HG03064 (cell line): ENCODE measurements around the gene ELAVL3.
A peak's percentile ranks its signal among the peaks of the same experiment; 100 is the strongest.
"Not testable (repeated sequence)": the region's sequence is repeated elsewhere in the genome, so short reads cannot be mapped to it uniquely, and the experiment has no call there.

ENCODE experiments used
- ATAC-seq: cut with Tn5 transposase; IDR thresholded peaks from one replicate; pipeline ENCODE4 v1.9.1; 2021; ENCODE audit warnings: low read depth; ENCODE audit not compliant: unreplicated experiment

Gene ELAVL3

DNA sequence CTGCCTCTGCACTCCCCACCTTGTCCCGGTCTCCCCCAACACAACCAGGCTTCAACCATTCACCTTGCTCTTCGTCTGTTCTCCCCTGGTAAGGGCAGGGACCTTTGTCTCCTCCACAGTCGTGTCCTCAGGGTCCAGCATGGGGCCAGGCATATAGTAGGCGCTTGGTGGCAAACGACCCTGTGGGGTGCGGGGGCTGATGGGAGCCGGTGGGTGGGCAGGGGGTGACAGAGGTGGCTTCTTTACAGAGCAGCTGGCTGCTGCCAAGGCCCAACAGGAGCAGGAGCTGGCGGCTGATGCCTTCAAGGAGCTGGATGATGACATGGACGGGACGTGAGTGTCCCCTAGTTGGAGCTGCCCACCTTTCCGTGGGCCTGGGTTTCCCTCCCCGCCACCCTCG, 35.7 kb downstream of the ELAVL3 start:
- no peak for ATAC-seq

GRCh38 chr19:11444059-11444458, 36.8 kb downstream of the ELAVL3 start:
- no peak for ATAC-seq

GRCh38 chr19:11437955-11438354, 42.9 kb downstream of the ELAVL3 start:
- no peak for ATAC-seq

DNA sequence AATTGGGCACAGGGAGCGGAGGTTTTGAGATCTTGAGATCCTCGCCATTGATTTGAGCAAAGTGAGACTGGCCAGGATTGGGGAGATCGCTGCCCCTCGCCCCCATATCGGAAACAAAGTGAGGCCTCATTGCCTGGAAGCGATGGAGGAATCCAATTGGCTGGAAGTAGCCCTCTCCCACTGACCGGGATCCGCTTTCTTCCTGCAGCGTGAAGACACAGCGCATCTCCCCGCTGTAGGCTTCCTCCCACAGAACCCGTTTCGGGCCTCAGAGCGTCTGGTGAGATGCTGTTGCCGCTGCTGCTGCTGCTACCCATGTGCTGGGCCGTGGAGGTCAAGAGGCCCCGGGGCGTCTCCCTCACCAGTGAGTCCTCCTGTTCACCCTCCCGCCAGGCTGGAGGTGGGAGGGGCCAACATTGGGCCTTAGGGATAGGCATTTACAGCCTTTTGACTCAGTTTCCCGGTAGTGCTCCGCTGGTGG, 45.0 kb downstream of the ELAVL3 start:
- no peak for ATAC-seq

- peak; percentile 83 for ATAC-seq
These were observed 45.6 kb downstream of the ELAVL3 start, which contains the start of the genes ODAD3 and PRKCSH for GRCh38 chr19:11435057-11435832. Gene ODAD3, minus strand, starts transcription at chr19:11435121. Its CDS starts 105 bp downstream, at chr19:11435016. Gene PRKCSH, plus strand, starts transcription at chr19:11435635. Its CDS starts 483 bp downstream, at chr19:11436118.

DNA sequence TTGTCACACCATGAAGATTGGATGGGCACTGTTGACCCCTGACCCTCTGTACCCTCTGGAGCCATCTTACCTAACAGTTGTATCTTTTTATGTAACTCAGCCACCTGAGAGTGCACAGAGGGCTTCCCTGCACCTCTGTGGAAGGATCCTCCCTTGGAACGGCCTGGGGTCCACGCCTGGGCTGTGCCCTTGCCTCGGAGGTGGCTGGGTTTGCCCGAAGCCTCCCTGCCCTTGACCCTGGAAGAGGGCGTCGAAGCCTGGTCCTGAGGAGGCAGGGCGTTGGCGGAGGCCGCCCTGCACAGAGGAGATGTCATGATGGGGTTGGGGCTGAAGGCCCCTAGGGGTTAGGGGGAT, 46.2 kb downstream of the ELAVL3 start:
- no peak for ATAC-seq

GRCh38 chr19:11433526-11433925, 47.3 kb downstream of the ELAVL3 start:
- not testable (repeated sequence) for ATAC-seq

DNA sequence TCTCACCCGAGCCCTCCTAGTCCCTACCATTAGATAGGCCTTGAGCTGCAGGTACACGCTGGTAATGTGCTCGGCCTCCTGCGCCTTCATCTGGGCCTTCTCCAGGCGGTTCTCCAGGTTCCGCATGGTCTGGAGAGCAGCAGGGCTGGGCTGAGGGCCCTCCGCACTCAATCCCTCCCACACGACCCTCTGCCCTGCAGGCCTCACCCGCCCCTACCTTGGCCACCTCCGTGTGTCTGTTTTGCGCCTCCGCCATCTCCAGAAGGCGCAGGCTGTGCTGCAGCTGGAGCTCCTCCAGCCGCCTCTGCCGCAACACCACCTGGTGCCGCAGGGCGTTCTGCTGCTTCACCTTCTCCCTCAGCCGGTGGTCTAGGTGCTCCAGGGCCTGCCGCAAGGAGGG, 54.2 kb downstream of the ELAVL3 start:
- ATAC-seq, result no peak

- no peak for ATAC-seq
These were observed 55.0 kb downstream of the ELAVL3 start for GRCh38 chr19:11425719-11426457.

DNA sequence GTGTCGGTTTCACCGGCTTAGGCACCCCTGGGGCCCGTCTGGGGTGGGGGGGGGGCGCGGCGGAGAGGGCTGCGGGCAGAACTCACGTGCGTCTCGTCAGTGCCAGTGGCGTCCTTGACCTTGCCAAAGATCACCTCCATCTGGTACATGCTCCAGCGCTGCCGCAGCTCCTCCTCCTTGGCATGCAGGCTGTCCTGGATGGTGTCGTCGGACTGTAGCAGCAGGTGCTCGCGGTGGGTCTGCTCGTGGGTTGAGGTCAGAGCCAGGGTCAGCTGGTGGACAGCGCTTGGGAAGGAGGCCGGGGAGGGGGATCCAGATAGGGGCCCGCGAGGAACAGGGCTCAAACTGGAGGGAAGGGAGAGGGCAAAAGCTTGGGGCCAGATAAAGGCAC, 57.1 kb downstream of the ELAVL3 start:
- no peak for ATAC-seq

GRCh38 chr19:11423164-11423790, 57.6 kb downstream of the ELAVL3 start:
- ATAC-seq, result no peak

DNA sequence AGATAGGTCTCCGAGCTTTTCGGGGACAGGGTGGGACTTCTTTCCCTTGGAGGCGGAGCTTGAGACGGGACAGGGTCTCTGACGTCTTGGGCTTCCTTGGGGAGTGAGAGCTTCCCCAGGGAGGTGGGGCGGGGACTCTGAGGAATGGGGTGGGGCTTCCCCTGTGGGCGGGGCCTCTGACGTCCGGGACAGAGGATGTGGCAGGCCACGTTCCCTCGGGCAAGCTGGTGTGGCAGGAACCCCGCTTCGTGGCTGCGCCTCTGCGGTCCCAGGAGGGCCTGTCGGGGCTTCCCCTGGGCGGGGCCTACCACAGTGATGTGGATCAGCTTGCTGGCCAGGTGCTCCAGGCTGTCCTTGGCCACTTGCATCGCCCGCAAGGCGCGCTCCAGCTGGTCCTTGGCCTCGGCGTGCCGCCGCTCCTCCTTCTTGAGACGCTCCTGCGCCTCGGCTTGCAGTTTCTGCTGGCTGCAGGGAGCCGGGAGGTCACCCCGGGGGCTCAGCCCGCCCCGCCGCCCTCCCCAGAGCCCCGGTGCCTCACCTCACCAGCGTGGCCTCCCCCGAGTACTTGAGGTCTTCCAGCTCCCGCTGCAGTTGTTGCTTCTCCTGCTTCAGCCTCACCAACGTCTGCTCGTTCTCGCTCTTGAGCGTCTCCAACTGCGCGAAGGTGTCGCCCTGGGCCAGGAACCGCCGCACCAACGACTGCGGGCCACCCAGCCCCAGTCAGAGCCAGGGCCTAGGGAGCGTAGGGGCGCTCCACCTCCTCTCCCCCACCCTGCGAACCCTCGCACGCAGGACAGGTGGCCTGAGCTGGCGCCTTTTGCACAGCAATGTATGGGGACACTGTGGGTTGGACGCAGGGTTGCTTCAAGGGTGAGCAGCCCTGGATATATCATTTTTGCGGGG, 58.4 kb downstream of the ELAVL3 start:
- ATAC-seq, result peak; percentile 64

DNA sequence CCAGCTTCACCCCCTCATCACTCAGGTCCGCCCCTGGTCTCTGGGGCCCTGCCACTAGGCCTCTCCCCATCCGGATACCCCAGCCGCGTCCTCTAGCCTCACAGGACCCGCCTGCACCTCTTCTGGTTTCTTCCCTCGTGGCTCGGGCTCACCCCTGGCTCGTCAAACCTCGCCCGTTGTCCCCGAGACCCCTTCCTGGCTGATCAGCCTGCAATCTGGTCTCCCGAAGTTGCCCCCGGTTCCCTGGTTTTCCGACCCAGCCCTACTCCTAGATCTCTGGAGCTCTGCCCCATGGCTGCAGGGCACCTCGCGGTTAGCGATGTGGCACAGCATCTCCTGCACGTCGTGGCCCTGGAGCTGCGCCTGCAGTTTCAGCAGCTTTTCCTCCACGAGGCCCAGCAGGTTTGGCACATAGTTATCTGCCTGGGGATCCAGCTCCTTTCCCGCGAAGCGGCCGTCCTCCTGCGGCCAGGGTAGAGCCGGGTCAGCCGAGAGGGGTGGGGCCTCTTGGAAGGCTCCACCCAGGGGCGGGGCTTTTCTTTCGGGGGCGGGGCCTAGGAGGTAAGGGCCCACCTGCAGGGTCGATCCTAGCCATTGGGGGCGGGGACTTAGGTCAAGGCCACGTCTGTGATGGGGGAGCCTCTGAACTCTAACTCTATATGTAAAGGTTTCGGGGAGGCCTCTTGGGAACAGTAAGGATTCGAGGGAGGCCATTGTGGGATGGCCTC, 59.3 kb downstream of the ELAVL3 start:
- ATAC-seq, result no peak

- no peak for ATAC-seq
These were observed 60.1 kb downstream of the ELAVL3 start for GRCh38 chr19:11420429-11421370.

DNA sequence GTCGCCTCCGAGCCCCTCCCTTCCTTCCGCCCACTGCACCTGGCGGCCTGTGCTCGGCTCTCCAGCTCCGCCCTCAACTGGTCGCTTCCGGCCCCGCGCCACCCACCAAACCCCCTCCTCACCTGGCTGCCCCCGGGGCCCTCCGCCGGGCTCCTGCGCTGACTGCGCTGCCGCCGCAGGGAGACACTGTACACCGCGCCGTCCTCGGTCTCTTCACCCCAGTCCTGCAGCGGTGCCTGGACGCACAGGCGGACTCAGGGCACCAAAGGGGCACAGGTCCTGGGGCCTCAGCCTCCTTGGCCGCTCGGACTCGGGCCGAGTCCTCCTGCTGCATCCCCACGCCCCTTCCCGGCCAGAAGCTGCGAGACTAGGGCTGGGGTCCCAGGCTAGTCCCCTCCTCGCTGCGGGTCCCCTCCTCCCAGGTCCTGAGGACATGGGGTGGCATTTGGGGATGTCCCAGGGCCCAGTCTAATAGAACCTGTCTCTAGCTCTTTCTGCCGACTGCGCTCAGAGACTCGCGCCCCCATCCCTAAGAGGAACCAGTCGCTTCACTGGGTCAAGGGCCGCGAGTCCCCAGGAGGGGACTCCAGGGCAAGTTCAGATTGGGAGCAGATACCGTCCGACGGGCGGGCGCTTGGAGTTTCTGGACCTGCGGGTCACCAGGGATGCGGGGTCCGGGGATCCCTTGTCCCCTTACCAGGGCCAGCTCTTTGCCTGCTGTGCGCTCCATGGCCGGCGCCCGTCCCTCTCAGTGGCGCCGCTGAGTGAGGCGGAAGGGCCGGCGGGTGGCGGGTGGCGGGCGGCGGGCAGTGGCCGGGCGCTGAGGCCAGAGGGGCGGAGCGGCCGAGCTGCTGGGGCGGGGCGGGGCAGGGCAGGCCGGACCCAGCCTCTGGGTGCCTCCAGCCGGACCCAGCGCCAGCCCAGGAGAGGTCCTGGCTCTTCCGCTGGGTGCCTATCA, 62.0 kb downstream of the ELAVL3 start, which contains the start of gene RGL3:
TSS of gene RGL3 (minus strand) at position 766 of the 958 bp plus-strand sequence. CDS start at position 730, 36 bp downstream.
- ATAC-seq, result no peak

- ATAC-seq, result no peak
These were observed 62.7 kb downstream of the ELAVL3 start for GRCh38 chr19:11418094-11418548.
